ENCODE measurements around the gene BACE2.
"Not testable (repeated sequence)": the region's sequence is repeated elsewhere in the genome, so short reads cannot be mapped to it uniquely, and the experiment has no call there.

The BACE2 gene

DNA sequence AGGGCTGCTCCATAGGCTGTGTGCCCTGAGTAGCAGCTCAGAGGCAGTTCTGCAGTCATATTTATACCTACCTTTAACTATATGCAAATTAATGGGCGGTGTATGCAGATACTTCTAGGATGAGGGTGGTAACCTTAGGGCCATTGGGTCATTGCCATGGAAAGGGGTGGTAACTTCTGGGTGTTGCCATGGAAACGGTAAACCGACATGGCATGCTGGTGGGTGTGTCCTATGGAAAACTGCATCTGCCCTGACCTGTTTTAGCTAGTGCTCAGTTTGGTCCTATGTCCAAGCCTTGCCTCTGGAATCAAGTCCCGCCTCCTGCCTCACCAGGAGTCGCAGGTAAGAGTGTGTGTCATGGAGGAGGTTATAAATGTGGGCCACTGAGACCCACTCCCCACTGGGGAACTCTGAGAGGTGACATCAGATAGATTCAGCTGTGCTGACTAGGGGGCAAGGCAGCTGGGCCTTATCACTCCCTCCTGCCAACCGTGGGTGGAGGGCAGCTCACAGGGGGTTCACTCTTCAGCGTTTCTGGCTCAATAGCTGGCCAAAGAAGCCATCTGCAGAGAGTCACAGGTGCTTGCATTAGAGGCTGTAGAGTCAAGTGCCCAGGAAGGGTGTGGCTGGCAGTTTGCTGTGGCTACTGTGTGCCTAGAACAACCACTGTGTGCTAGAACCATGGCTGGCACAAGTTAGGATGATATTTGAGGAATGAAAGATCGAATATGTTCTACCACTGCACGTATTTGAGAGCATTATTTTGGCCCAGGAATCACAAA is 19.0 kb downstream of the BACE2 start:
- DNase-seq, result no peak

DNA sequence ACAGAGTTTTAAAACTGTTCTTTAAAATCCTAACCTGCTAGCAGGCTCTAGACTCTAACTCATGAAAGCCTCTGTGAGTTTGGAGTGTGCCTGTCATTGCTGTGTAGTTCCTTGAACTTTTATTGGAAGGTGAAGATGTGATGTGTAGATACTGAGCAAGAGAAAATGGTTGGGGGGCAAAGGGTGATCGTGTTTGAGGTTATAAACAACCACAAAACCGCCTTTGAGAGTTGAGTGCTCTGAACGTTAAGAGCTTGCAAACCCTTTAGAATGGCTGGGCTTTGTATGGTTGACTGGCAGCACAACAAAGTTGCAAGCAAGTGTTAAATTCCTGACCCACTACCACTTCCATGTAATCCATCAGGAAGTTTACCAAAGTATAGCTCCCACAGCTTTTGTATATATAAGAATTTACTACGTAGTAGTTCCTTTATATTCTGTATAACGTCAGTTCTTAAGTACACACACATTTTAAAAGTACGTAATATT is 19.6 kb downstream of the BACE2 start:
- DNase-seq, result no peak

DNA sequence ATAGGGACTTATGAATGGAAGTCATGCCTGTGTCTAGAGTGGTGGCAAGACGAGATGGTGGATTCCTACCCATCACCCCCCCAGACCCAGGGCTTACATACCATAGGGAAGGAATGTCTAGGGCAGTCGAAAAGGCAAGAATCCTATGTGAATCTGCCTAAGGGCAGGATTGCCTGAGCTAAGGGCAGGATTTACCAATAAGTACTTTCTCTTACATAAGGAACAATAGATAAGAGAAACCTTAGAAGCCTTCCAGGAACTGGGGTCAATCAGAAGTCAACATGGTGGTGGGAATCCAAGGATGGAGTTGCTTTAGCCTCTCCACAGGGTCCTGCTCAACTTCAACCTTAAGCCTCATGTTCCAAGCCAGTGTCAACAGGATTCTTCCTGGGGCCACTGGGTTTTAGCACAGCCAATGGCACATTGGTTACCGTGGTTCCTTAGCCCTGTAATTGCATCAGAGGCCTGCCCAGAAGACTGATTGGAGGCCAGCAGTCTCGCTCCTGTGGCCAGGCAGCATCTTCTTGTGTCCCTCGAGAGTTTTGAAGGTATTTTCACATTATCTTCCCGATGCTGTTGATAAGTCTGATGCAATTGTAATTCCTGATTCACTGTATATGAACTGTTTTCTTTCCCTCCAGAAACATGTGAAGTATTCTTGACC is 20.7 kb downstream of the BACE2 start:
- DNase-seq, result no peak

DNA sequence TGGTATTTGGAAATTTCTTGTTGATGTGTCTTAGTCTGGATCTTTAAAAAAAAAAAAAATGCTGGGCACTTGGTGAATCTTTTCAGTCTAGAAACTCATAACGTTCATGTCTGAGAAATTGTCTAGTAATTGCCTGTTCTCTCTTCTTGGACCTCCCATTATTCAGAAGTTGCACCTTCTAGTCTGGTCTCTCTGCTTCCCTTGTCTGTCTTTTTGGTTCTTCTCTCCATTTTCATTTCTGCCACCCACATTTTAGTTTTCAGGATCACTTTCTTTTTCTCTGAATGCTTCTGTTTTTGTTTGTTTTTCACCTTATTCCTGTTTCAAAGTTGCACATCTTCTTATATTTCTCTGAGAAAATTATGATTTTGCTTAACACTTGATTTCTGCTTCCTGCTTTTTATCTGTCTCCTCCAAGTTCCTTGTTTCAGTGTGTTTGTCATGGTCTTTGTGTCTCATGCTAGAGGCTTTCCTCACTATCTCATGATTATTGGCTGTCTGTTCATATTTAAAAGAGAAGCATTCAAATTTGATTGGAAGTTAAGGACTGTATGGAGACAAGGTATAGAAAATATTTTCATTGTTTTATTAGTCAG is 21.3 kb downstream of the BACE2 start:
- no peak for DNase-seq

DNA sequence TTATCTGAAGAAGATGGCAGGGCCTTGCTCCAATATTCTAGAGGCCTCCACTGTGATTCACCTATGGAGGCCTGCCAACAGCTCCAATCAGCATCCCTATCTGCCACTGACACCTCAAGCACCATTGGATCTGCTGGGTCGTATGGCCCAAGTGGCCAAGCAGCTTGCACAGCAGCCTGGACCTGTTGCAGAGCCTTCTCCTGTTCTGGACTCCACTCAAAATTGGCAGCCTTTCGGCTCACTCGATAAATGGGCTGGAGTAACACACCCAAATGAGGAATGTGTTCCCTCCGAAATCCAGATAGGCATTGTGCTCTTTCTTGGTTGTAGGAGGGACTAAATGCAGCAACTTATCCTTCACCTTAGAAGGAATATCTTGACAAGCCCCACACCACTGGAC is 24.6 kb downstream of the BACE2 start:
- not testable (repeated sequence) for DNase-seq

DNA sequence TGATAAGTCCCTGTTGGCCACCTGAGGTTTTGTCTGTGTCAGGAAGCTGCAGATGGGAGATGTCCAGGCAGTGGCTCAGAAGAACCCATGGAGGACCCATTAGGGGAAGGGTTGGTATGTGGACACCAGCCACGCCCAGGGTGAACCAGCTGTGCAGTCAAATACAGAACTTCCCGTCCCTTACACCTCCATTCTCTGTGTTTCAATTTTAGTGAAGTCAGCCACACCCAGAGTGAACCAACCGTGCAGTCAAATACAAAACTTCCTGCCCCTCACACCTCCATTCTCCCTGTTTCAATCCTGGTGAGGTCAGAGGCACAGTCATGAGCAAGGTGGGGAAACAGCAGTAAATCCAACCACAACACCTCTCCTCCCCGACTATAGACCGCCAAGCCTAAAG is 27.4 kb downstream of the BACE2 start:
- DNase-seq, result no peak

DNA sequence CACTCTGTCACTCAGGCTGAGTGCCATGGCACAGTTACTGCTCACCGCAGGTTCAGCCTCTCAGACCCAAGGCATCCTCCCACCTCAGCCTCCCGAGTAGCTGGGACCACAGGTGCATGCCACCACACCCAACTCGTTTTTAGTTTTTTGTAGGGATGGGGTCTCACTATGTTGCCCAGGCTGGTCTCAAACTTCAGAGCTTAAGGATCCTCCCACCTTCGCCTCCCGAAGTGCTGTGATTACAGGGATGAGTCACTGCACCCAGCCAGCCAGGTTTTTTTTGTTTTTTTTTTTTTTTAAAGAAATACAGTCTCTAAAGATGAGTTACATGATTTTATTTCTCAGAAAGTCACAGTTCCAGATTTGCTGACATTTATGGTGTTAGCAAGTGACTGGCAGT is 29.0 kb downstream of the BACE2 start:
- no peak for DNase-seq

DNA sequence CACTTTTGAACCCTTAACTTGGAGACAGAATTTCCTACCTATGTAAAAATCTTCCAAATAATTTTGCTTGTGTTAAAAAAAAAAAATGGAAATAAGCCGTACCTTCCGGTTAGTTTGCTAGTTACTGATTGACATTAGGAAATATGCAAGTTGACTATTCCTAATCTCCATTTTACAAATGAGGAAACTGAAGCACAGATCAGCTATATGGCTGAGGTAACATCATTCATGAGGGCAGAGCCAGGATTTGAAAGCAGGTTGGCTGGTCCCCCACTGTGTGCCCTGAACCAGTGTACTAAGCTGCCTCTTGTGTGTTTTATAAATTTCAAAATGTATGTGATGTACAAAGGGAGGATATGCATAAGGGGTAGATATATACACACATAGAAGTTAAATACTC is 29.6 kb downstream of the BACE2 start:
- DNase-seq, result no peak

DNA sequence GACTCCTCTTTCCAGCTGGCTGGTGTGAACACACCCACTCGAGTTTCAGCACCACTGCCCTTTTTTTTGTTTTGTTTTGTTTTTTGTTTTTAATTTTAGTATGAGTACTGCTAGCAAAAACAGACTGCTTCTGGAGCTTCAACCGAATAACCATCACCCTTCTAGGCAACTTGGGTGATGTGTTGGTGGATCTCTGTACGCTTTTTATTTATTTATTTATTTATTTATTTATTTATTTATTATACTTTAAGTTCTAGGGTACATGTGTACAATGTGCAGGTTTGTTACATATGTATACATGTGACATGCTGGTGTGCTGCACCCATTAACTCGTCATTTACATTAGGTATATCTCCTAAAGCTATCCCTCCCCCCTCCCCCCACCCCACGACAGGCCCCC is 30.7 kb downstream of the BACE2 start:
- DNase-seq, result not testable (repeated sequence)

DNA sequence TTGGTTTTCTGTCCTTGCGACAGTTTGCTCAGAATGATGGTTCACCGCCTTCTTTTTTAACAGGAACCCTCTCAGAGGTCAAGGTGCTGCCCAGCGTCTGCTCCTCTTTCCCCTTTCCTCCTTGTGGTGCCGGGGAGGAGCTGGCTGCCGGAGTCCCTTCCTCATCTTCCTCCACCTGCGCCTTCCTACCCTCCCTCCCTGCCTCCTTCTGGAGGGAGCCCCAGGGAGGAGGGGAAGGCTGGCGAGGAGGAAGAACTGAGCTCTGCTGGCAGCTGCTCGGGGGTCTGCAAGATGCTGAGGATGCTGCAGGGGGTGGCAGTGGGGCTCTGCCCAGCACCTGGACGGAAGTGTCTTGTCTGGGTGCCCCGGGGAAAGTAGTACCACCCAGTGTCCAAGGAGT is 31.2 kb downstream of the BACE2 start:
- DNase-seq, result no peak

DNA sequence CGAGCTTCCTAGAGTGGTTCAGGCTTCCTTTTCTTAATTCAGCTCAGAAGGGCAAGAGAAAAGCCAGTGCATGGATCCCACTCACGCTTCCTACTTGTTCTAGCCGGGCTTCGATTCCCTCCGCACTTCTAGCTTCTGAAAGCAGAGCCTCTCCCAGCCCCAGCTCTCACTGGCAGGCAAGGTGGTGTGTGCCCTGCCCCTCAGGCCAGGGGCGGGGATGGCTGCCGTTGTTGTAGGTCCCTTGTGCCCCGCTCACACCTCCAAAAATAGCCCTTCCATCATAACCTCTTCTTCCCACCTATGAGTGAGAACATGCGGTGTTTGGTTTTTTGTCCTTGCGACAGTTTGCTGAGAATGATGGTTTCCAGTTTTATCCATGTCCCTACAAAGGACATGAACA is 31.6 kb downstream of the BACE2 start:
- DNase-seq, result no peak

DNA sequence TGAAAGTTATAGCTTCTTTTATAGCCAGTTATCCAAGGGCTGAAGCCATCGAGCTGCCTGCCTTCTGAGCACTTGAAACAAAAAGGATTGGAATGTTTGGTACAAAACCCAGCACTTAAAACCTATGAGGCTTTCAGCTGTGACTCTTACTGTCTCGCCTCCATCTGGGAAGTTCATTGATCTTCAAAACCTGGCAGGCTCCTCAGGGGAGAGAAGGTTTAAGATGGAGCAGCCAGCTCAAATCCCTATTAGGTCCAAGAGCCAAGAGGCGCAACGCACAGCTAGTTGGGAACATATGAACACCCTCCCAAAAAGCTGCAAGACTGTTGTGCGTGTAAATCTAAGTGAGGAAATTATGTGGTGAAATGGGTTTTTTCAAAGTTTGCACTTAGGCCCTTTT is 33.4 kb downstream of the BACE2 start:
- DNase-seq, result no peak

DNA sequence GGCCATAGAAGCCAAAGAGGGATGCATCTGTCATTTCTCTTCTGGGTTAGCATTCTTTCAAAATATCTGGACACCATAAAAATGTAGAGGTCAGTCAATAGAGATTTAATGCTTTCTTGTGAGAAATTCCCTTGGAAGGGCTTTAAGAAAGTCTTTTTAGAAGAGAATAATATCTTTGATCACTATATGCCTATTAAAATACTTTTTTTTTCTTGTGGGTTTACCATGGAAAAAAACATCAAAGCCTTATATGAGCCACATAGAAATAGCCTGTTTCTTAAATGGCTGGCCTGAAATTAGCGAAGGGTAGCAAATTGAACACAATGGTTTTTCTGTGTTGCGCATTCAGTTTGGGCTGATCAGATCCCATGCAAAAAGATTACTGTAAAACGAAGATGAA is 36.8 kb downstream of the BACE2 start:
- DNase-seq, result no peak

DNA sequence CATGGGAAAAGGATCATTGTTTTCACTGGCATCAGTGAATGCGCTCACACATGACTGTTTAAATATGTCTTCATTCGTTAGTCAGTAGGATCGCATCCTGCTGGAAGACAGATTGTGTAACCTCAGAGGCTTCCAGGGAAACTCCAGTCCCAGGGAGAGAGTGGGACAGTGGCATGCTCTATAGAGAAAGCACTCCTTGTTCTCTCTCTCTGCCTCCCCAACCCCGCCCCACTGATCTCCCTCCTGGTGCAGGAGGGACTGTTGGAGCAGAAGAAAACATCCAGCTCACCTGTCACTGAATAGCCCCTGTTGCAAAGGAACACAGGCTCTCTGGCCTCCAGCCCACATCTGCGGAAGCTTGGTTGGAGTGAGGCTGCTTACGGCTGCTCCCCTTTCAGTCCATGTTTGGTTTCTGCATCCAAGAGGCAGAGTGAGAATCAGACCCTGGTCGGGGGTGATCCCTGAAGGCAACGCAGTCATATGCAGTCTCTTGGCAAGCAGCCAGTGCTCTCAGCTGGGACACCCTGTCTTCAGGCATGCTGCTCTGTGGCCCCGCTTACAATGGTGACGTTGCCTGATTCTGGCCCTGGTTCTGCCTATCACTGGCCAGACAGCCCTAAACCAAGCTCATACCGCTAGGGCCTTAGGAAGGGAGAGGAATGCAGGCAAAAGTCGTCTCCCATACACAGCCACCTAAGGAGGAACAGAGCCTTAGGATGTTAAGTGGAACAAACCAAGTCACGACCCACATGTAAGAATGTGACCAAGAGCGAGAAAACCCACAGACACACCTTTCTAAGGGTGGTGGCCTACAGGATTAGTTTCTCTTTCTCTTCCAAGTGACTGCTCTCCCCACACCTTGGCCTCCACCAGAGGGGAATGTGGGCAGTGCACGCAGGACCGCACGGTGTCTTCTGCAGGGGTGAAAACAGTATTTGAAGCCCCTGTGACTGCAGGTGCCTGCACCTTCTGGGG is 39.7 kb downstream of the BACE2 start:
- DNase-seq, result peak; percentile 28

DNA sequence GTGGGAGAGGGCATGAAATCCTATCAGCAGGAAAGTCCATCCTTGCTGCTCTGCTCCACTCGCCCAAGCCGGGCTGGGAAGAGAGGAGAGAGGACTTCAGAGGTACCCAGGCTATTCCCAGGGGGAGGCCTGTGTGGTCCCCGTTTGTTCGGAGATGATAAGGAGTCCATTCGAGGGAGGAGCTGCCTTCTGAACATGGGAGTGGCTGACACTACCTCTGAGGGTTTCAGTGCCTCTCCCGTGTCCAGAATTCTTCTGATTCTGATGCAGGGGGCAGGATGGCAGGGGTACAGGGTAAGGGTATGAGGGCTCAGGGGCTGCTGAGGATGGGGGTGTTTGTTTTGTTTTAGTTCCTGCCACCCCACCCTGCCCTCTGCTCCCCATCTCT is 40.4 kb downstream of the BACE2 start:
- DNase-seq, result no peak

DNA sequence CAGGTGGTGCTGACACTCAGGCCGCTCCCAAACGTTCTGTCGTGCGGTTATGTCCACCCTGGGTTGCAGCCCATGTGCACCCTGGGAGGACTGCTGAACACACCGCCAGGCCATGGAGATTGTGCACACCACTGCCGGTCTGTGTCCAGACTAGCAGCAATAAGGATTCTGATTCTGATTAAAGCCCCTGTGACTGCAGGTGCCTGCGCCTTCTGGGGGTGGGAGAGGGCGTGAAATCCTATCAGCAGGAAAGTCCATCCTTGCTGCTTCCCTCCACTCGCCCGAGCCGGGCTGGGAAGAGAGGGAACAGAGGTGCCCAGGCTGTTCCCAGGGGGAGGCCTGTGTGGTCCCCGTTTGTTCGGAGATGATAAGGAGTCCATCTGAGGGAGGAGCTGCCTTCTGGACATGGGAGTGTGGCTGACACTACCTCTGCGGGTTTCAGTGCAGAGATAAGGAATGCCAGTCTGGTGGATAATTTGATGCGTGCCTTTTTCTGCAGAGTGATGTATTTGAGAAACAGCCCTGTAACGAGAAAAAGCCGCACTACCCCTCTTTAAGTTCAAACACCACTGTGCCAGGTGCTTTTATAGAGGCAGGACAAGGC is 41.2 kb downstream of the BACE2 start:
- no peak for DNase-seq

DNA sequence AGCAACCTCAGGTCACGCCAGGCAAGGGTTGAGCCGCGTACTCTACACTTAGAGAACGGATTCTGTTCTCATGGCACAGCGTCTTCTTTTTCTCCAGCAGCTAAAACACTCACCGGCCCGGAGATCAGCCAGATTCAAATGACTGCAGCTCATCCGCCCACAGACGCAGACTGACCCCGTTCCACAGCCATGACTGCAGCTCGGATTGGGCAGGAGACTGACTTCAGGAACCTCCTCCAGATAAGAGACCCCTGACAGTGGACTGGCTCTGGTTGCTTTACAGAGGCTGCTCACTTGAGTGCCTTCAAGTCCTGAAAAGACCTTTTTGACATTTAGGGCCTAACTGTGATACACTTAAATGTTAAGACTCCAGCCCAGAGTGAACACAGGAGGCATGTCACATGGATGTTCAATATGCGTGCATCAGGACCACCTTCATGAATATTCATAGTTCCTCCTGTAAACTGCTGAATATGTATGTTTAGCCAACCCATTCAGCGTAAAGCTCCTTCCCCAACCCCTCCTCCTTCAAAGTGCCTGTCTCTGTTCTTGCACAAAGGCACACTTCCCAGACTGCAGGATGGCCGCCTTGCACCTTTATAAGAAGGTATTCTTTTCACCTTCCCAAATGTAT is 42.6 kb downstream of the BACE2 start:
- DNase-seq, result peak; percentile 51

DNA sequence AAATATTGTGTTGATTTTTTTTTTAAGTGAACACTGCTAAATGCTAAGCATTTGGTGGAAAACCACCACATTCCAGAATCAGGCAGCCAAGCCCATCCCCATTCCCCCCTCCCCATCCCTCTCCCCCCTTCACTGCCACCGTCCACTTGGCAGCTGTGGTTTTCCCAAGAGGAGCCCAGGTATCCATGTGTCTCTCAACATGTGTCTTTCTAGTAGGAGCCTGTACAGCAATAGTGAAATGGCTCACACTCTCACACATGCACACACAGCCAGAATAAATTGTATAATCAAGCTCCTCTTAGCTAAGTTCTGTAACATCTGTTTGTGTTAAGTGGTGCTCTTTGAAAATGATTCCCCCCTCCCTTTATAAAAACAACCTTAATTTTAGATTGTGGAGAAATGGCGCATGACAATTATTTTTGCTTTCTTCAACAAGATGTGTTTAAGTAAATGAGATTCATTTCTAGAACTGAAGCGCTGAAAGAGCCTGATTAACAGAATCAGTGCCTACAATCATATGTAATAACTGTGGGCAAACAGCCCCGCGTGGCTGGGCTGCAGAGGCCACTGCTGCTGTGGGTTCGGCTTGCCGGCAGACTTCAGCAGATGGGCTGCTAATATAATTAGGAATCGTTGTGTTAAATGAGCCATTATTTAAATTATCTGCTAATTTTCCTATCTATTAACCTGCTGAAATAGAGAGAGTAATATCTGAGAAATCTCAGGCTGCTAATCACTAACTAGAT is 43.3 kb downstream of the BACE2 start:
- DNase-seq, result no peak

DNA sequence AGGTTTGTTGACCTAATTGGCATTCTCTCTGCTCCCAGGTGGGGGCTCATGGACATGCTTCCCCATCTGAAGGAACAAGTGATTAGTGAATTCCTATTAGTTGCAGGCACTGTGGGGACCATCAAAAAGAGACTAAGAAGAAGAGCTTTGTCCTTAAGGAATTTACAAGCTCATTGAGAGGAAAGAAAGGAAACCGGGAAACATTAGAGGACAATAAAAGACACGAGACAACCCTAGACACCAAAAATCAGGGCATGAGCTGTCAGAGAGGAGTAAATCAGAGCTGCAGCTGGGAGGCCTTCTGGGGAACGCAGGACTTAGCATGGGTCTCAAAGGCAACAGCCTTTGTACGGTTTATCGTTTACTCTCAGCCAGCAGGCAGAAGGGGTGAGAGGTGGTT is 45.1 kb downstream of the BACE2 start:
- peak; percentile 25 for DNase-seq

DNA sequence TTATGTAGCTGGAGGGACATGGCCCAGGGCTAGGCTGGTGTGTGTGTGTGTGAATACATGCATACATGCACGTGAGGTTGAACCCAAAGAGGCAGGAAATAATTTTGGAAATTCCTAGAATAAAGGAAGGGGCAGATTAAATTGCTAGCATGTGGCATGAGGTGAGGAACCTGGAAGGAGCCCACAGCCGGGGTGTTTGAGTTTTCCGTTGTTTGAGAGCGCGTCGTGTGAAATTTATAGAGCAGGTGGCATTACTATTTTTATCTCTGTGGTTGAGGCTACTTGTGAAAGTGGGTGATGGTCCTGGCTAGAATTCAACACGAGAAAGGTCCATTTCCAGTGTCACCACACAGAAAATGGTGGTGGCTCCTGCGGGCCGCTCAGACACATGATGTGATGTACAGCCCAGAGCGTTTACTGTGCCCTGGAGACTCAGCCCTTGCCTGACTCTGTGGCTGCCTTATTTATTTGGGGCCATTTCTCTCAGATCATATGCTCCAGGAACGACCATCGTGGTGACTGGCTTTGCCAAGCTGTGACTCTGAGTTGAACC is 48.0 kb downstream of the BACE2 start:
- DNase-seq, result no peak

DNA sequence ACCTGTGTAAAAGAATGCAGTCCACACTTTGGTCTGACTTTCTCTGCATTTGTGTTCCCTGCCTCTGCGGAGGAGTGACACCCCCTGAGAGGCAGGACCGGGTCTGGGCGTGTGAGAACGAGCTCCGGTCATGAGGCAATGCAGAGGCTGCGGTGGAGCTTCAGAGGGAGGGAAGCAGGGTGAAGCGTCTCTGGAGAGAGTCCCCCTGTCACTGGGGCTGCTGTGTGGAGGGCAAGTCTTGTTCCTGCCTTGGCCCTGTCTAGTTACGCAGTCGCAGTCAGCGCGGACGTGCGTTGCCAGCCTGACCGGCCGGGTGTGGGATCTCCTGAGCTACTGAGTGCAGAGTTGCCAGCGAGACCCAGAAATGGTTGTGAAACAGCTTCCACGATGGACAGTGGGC is 48.5 kb downstream of the BACE2 start:
- DNase-seq, result no peak
